Measurements from ENCODE around the gene PHLDB2. TPM values are rescaled to one million over a fixed set of nuclear protein-coding genes. Genes with fewer than 3 reads are reported as not detected.

PHLDB2 gene
- total RNA-seq, 1 donor from 2014 or later: 2.5 TPM

GRCh38 chr3:111831840-111832239 lies 27.2 kb upstream of the PHLDB2 start:
- no peaks in the 10 kb centered on the region for H3K36me3 Mint-ChIP-seq (ENCODE audit: low read depth)
- H3K27ac Mint-ChIP-seq: no peak overlapping the region
- ChIA-PET CTCF (no interaction called here), POLR2A (no interaction called here)
- intact Hi-C loops (cut with micrococcal nuclease): no loop called here
- no peaks in the 10 kb centered on the region for H3K4me1 Mint-ChIP-seq
- H3K4me3 Mint-ChIP-seq: no peak overlapping the region
- no peaks in the 10 kb centered on the region for H3K27me3 Mint-ChIP-seq
- ATAC-seq (ENCODE audit: low read depth) (no peak), DNase-seq (no peak)
- no peak for TF ChIP-seq CTCF (IDR thresholded peaks at IDR 0.05)
- no peaks in the 10 kb centered on the region for H3K9me3 Mint-ChIP-seq

GRCh38 chr3:111837112-111837511 lies 22.0 kb upstream of the PHLDB2 start:
- ChIA-PET CTCF (no interaction called here), POLR2A (no interaction called here)
- ATAC-seq (ENCODE audit: low read depth) (no peak), DNase-seq (no peak)
- H3K4me1 Mint-ChIP-seq: no peaks in the 10 kb centered on the region
- no peak for TF ChIP-seq CTCF (IDR thresholded peaks at IDR 0.05)
- no peak overlapping the region for H3K4me3 Mint-ChIP-seq
- no peaks in the 10 kb centered on the region for H3K9me3 Mint-ChIP-seq
- no peaks in the 10 kb centered on the region for H3K36me3 Mint-ChIP-seq (ENCODE audit: low read depth)
- H3K27me3 Mint-ChIP-seq: no peaks in the 10 kb centered on the region
- intact Hi-C loops (cut with micrococcal nuclease): no loop called here
- H3K27ac Mint-ChIP-seq: no peak overlapping the region

- POLR2A ChIA-PET: no interaction called here
- no peaks in the 10 kb centered on the region for H3K9me3 Mint-ChIP-seq
- H3K4me1 Mint-ChIP-seq: no peaks in the 10 kb centered on the region
- intact Hi-C loops (cut with micrococcal nuclease): no loop called here
- no peak for TF ChIP-seq CTCF (IDR thresholded peaks at IDR 0.05)
- no peak overlapping the region for H3K27ac Mint-ChIP-seq
- H3K4me3 Mint-ChIP-seq: no peak overlapping the region
- H3K27me3 Mint-ChIP-seq: no peaks in the 10 kb centered on the region
- CTCF ChIA-PET: no interaction called here
- DNase-seq (no peak), ATAC-seq (ENCODE audit: low read depth) (no peak)
- no peaks in the 10 kb centered on the region for H3K36me3 Mint-ChIP-seq (ENCODE audit: low read depth)
Measured at GRCh38 chr3:111838133-111838532, 20.9 kb upstream of the PHLDB2 start.

- ATAC-seq (ENCODE audit: low read depth): no peak
- ChIA-PET CTCF (no interaction called here), POLR2A (no interaction called here)
- DNase-seq: no peak
- Mint-ChIP-seq H3K36me3 (ENCODE audit: low read depth) (no peaks in the 10 kb centered on the region), H3K27ac (no peak overlapping the region), H3K9me3 (no peaks in the 10 kb centered on the region), H3K4me3 (no peak overlapping the region), H3K27me3 (peaks cover 19% of the 10 kb centered on the region), H3K4me1 (no peaks in the 10 kb centered on the region)
- no peak for TF ChIP-seq CTCF (IDR thresholded peaks at IDR 0.05)
- intact Hi-C loops (cut with micrococcal nuclease): no loop called here
Measured at GRCh38 chr3:111846039-111846438, 13.0 kb upstream of the PHLDB2 start.

GRCh38 chr3:111846717-111847116 lies 12.3 kb upstream of the PHLDB2 start:
- Mint-ChIP-seq H3K4me3 (no peak overlapping the region), H3K27ac (no peak overlapping the region), H3K4me1 (no peaks in the 10 kb centered on the region), H3K36me3 (ENCODE audit: low read depth) (no peaks in the 10 kb centered on the region), H3K9me3 (no peaks in the 10 kb centered on the region), H3K27me3 (peaks cover 22% of the 10 kb centered on the region)
- ATAC-seq (ENCODE audit: low read depth) (no peak), DNase-seq (no peak)
- intact Hi-C loops (cut with micrococcal nuclease): no loop called here
- TF ChIP-seq CTCF (IDR thresholded peaks at IDR 0.05): no peak
- ChIA-PET POLR2A (no interaction called here), CTCF (no interaction called here)
